Adrenal gland (tissue), 12 donors: Measurements from ENCODE around the gene KLK11. TPM values are rescaled to one million over a fixed set of nuclear protein-coding genes. Genes with fewer than 3 reads are reported as not detected.

ENCODE experiments used
- DNase-seq, 7 donors: peaks; one replicate each; pipeline ENCODE4 v3.0.0-alpha.2; 2019 to 2020
- H3K27ac ChIP-seq, 5 donors: fragments of 200-600 bp; sonication (generic) in 4 of 5; 1 replicate in 3 of 5; 2 replicates in 2 of 5; pipeline versions ENCODE4 v1.5.1 to v1.8.0; 2016 to 2020; ENCODE audit warnings: mild to moderate bottlenecking in 1 of 5
- H3K27me3 ChIP-seq: fragments of 200-600 bp; 2 replicates; pipeline ENCODE4 v1.8.0; 2021
- H3K36me3 ChIP-seq, 2 donors: fragments of 200-600 bp; replicated peaks in 1 of 2; 1 replicate in 1 of 2; 2 replicates in 1 of 2; pipeline versions ENCODE4 v1.5.1 to v1.8.0; 2018 to 2022
- H3K4me1 ChIP-seq, 2 donors: fragments of 200-600 bp; replicated peaks in 1 of 2; 1 replicate in 1 of 2; 2 replicates in 1 of 2; pipeline versions ENCODE4 v1.5.1 to v1.8.0; 2018 to 2021
- H3K4me3 ChIP-seq, 4 donors: fragments of 200-600 bp; sonication (generic) in 3 of 4; one replicate each; pipeline ENCODE4 v1.5.1; 2016 to 2018
- H3K9me3 ChIP-seq, 3 donors: fragments of 200-600 bp; sonication (generic) in 1 of 3; replicated peaks in 1 of 3; 1 replicate in 2 of 3; 2 replicates in 1 of 3; pipeline versions ENCODE4 v1.5.1 to v1.8.0; 2016 to 2021
- CTCF ChIP-seq, 6 experiments: fragments of 450-650 bp in 4 of 6; fragments of 200-600 bp in 2 of 6; sonication (generic) in 1 of 6; IDR thresholded peaks; 1 replicate in 5 of 6; 2 replicates in 1 of 6; pipeline versions ENCODE4 v1.5.1 to v1.8.0; 2016 to 2021; ENCODE audit warnings: antibody characterized with exemption in 6 of 6, mild to moderate bottlenecking in 2 of 6, moderate library complexity in 1 of 6
- POLR2A ChIP-seq, 2 donors: fragments of 450-650 bp; IDR thresholded peaks; one replicate each; pipeline ENCODE4 v1.6.1; 2017; ENCODE audit warnings: antibody characterized with exemption in 2 of 2, mild to moderate bottlenecking in 2 of 2, moderate library complexity in 1 of 2
- WGBS, 4 donors: extraction: QIAGEN DNeasy Blood & Tissue Kit in 2 of 4; methylation state at CpG; one replicate each; pipeline versions ENCODE4 v1.1.5 to v1.1.7; 2013 to 2017; 5-methylcytosine and 5-hydroxymethylcytosine counted together
- intact Hi-C, 2 donors: fragments of 100-400 bp; cut with DNase I; formaldehyde crosslinking; loops; one replicate each; pipeline versions ENCODE4 v1.14.1 to v1.15.0; 2022 to 2023
- polyA plus RNA-seq, 3 donors: library from polyadenylated mRNA; stranded (reverse); fragments of 200-250 nt in 2 of 3; fragments of 350-450 nt in 1 of 3; fragmentation: Illumina TruSeq in 1 of 3; extraction: RNeasy Lipid Tissue Mini Kit (QIAGEN cat#74804) in 1 of 3; gene quantifications; one replicate each; pipeline ENCODE4 v1.2.3, GENCODE V29; 2013 to 2014
- total RNA-seq, 9 donors: library from RNA; depleted of rRNA in 4 of 9; stranded (reverse); fragments of >200 nt in 4 of 9; fragments of 120-200 nt in 1 of 9; fragmentation: NEBNext Ultra II Directional in 1 of 9; extraction: Animal tissue kit (Norgen Biotek cat#: 25700) in 1 of 9; gene quantifications; one replicate each; pipeline versions ENCODE4 v1.1.0 to v1.2.4, GENCODE V29; 2013 to 2023
- donor health status: healthy with polysubstance abuse.
- donor health status: Bipolar disorder and iron deficiency.
- donor health status: DM: yes; HTN: yes; CAD: no.
- donor health status: DM: no; HTN: no; CAD: no.
- donor health status: DM: no; HTN: no; CAD: no.
- donor health status: DM: yes; HTN: yes; CAD: no.

Gene KLK11
- total and polyA plus RNA-seq, 12 donors = 0.07 to 0.32 TPM; not detected in 10

DNA sequence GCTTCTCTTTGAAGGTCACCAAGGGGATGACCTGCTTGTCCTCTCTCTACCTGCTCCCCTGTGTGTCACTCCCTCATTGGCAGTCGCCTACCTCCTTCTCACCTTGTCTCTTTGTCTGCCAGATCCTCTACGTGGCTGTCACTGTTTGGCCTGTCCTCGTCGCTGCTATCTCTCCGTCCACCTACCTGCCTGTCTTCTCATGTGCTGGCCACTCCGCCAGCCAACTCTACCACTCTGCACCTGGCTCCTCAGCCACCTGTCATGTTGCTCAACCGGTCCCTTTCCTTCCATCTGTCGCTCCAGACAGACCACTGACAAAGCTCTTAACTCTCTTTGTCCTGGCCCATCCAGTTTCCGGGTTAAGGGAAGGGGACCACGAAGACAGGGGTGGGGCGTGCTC lies 8.3 kb upstream of the KLK11 start, which contains the start of gene KLK12:
KLK12 (minus strand) TSS at position 299 of the 400 bp plus-strand sequence. CDS start 381 bp downstream, outside the sequence.
- 42 to 57% (median 45%) methylated on average over 11 of the region's 11 CpGs for WGBS, 4 donors

DNA sequence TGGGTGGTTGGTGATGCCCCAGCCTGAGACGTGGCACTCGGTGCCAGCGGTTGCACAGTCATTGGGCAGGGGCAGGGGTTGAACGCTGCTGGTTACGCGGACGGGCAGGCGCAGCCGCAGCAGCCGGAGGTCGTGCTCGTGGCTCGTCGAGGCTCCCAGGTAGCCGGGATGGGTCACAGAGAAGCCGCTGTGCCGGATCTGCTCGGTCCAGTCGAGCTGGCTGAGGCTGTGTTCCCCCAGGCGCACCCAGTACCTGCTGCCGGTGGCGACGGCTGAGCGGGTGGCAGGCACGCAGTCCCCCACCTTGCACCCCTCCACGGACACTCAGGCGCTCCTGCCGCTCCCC lies 5.4 kb upstream of the KLK11 start:
- Histone ChIP-seq H3K27ac (no peak overlapping the region), H3K4me1 (no peaks in the 10 kb centered on the region), H3K4me3 (no peak overlapping the region), H3K36me3 (no peaks in the 10 kb centered on the region), H3K9me3 (no peaks in the 10 kb centered on the region), H3K27me3 (peaks cover 4% of the 10 kb centered on the region)
- intact Hi-C loops = no loop called here
- DNase-seq = no peak
- TF ChIP-seq CTCF (IDR thresholded peaks at IDR 0.05) (no peak), POLR2A (IDR thresholded peaks at IDR 0.05) (no peak)
- 87 to 92% (median 89%) methylated on average over 12 to 28 of the region's 28 CpGs for WGBS, 4 donors

More for the DNA sequence above, 8.3 kb upstream of the KLK11 start, which contains the start of gene KLK12:
- no peaks in the 10 kb centered on the region for H3K9me3 ChIP-seq
- H3K27me3 ChIP-seq = no peaks in the 10 kb centered on the region
- H3K4me3 ChIP-seq = no peak within 1 kb of the TSS
- intact Hi-C loops = no loop called here
- TF ChIP-seq POLR2A (IDR thresholded peaks at IDR 0.05) = no peak
- no peak for TF ChIP-seq CTCF (IDR thresholded peaks at IDR 0.05)
- H3K4me1 ChIP-seq = no peaks in the 10 kb centered on the region
- no peaks in the 10 kb centered on the region for H3K36me3 ChIP-seq
- DNase-seq = no peak
- H3K27ac ChIP-seq = no peak within 1 kb of the TSS

DNA sequence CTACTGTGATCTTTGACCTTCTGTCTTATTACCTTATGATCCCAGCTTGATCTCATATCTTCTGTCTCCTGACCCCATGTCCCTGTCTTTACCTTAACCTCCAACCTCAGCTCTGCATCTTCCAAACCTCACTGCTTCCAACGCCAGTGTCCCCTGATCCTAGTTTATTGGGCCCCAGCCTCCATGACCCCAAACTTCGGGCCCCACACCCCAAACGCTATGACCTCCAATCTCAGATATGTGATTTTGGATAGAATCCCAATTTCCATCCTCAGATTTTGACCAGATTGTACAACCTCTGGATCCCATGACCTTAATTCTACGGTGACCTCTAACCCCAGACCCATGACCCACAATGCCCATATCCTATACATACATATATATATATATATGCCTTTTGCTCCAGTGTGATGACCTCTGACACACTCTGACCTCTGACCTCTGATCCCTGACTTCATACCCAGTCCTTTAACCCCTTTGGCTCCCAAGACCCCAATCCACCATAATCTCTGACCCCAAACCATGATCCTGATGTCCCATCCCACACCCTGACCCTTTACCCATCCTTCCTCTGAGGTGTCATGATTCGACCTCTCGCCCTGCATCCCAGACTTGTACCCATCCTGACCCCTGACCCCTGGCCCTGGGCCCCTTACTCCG lies 4.9 kb upstream of the KLK11 start:
- TF ChIP-seq POLR2A (IDR thresholded peaks at IDR 0.05) (no peak), CTCF (IDR thresholded peaks at IDR 0.05) (no peak)
- Histone ChIP-seq H3K27me3 (peaks cover 5% of the 10 kb centered on the region), H3K9me3 (no peaks in the 10 kb centered on the region), H3K4me1 (no peaks in the 10 kb centered on the region), H3K36me3 (no peaks in the 10 kb centered on the region), H3K4me3 (no peak overlapping the region), H3K27ac (no peak overlapping the region)
- intact Hi-C loops = no loop called here
- no peak for DNase-seq
- WGBS, 4 donors = 74 to 89% (median 84%) methylated on average over 7 of the region's 7 CpGs

- Histone ChIP-seq H3K4me1 (no peaks in the 10 kb centered on the region), H3K27me3 (peaks cover 7% of the 10 kb centered on the region), H3K9me3 (no peaks in the 10 kb centered on the region), H3K27ac (no peak overlapping the region), H3K4me3 (no peak overlapping the region), H3K36me3 (no peaks in the 10 kb centered on the region)
- no peak for DNase-seq
- TF ChIP-seq CTCF (IDR thresholded peaks at IDR 0.05) (no peak), POLR2A (IDR thresholded peaks at IDR 0.05) (no peak)
- intact Hi-C loops = no loop called here
- 75 to 86% (median 81%) methylated on average over 12 to 13 of the region's 13 CpGs for whole genome bisulfite sequencing, 4 donors
Observed at GRCh38 chr19:51030631-51031030, 4.2 kb upstream of the KLK11 start.
